GM06990 (cell line): Measurements from ENCODE around the gene PRKCZ.

Experiments
- DNase-seq: peaks from one replicate; pipeline ENCODE4 v3.0.0-alpha.2; 2011; ENCODE audit not compliant: insufficient read length; ENCODE audit errors: extremely low read depth
- H3K27me3 ChIP-seq: replicated peaks from 2 replicates; pipeline ENCODE4 v1.6.0; 2011; ENCODE audit warnings: low read length; ENCODE audit not compliant: control insufficient read depth, insufficient read depth
- H3K36me3 ChIP-seq: 2 replicates; pipeline ENCODE4 v1.5.1; 2011; ENCODE audit warnings: low read length; ENCODE audit not compliant: control insufficient read depth, insufficient read depth
- H3K4me3 ChIP-seq: replicated peaks from 2 replicates; pipeline ENCODE4 v1.5.1; 2011; ENCODE audit warnings: low read depth, mild to moderate bottlenecking, control low read depth, low read length
- CTCF ChIP-seq: IDR thresholded peaks from 2 replicates; pipeline ENCODE4 v1.5.1; 2011; ENCODE audit warnings: low read length, control low read depth, mild to moderate bottlenecking, inconsistent platforms; ENCODE audit not compliant: insufficient read depth, poor library complexity, severe bottlenecking

The PRKCZ gene

GRCh38 chr1:2227346-2228156 lies 177.3 kb downstream of the PRKCZ start:
- Histone ChIP-seq H3K4me3 (peak overlapping the region; percentile 73), H3K27me3 (no peaks in the 10 kb centered on the region; the same call in 1 of the 2 replicates), H3K36me3 (no peaks in the 10 kb centered on the region)
- TF ChIP-seq CTCF = no peak
- DNase-seq = peak; percentile 93

GRCh38 chr1:2228157-2228594 lies 178.0 kb downstream of the PRKCZ start, which contains the start of gene SKI:
TSS of gene SKI (plus strand) at chr1:2228319. CDS start at chr1:2228767, 448 bp downstream.
- no peak for TF ChIP-seq CTCF
- peak within 1 kb of the TSS; percentile 73 for H3K4me3 ChIP-seq
- no peaks in the 10 kb centered on the region for H3K36me3 ChIP-seq
- DNase-seq = no peak
- H3K27me3 ChIP-seq = no peaks in the 10 kb centered on the region; the same call in 1 of the 2 replicates

GRCh38 chr1:2228694-2229036 lies 178.5 kb downstream of the PRKCZ start:
- peak; percentile 58 for DNase-seq
- TF ChIP-seq CTCF = no peak
- no peaks in the 10 kb centered on the region for H3K36me3 ChIP-seq

GRCh38 chr1:2229037-2229864 lies 179.0 kb downstream of the PRKCZ start:
- Histone ChIP-seq H3K4me3 (peak overlapping the region; percentile 71), H3K36me3 (no peaks in the 10 kb centered on the region), H3K27me3 (no peaks in the 10 kb centered on the region; the same call in 1 of the 2 replicates)
- peak; percentile 80 for DNase-seq
- peak; percentile 36 for TF ChIP-seq CTCF

More at GRCh38 chr1:2228694-2229036, 178.5 kb downstream of the PRKCZ start:
- Histone ChIP-seq H3K27me3 (no peaks in the 10 kb centered on the region; the same call in 1 of the 2 replicates), H3K4me3 (peak overlapping the region; percentile 71)

- Histone ChIP-seq H3K27me3 (no peaks in the 10 kb centered on the region), H3K4me3 (peak overlapping the region; percentile 71), H3K36me3 (no peaks in the 10 kb centered on the region)
- DNase-seq = no peak
- no peak for TF ChIP-seq CTCF
Measured at GRCh38 chr1:2229911-2230731, 179.9 kb downstream of the PRKCZ start.
